Measurements from ENCODE around the gene FGF16. TPM values are rescaled to one million over a fixed set of nuclear protein-coding genes. Genes with fewer than 3 reads are reported as not detected.
A peak's percentile ranks its signal among the peaks of the same experiment; 100 is the strongest.

Gene FGF16
- total and polyA plus RNA-seq, 2 donors from 2014 or later = 0.25 TPM; not detected in 1

DNA sequence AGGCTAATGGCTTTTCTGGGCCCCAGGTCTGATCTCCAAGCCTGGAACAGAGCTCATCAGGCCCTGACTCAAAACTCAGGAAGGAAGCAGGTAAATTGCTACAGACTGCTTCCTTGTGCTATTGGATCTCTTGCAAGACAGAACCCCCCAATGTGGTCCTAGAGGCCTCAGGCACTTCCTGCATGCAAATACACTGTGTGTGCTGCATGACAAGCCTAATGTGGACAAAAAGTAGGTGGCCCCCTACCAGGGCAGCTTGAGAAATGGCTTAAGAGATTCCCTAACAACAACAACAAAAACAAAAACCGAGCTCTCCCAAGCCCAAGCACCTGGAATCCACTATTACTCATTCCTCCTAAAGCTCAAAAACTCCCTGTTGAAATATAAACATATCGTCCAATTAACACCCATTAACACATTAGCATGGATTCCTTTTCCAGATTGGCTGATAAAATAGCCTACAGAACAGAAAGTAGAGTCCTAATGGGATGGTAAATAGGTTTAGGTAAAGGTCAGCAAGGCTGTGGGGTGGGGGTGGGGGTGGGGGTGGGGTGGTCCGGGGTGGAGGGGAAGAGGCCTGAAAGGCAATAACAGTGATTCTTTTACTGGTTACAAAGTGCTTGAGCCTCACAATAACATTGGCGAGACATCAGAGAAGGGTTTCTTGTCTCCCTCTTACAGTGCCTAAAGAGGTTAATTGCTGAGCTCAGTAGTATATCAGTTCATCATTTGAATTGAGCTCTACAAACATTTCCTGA, 24.1 kb upstream of the FGF16 start:
- intact Hi-C loops (cut with DNase I) = no loop called here
- peak in 2 of 5 donors; percentile 7 to 13 for DNase-seq
- no peak for FAIRE-seq

DNA sequence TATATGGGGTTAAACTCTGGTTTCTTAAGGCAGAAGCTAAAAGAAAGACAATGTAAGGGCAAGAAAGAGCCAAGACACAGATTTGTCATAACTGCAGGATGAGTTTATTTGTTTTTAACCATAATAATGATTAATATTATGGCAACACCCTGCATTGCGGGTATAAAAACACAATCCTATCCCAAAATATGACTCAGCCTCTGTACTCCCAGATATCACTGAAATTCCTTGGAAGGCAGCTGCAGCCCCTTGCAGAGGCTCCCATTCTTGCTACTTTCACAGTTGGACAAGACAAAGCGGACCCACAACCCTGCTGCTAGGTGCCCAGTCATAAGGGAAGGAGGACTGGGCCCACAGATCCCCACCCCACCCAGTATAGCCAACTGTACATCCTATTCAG, 20.4 kb upstream of the FGF16 start:
- Histone ChIP-seq H3K9me3 (ENCODE audit: control insufficient read depth in 2 of 3, insufficient read depth in 1 of 3, low read length in 3 of 3) (no peaks in the 10 kb centered on the region), H3K4me3 (ENCODE audit: low read length in 3 of 3) (no peak overlapping the region), H3K9ac (ENCODE audit: low read length in 3 of 3) (no peak overlapping the region), H3K27ac (ENCODE audit: low read depth in 2 of 2, low read length in 2 of 2) (no peak overlapping the region), H3K4me1 (ENCODE audit: control insufficient read depth in 2 of 3, insufficient read depth in 2 of 3, low read depth in 1 of 3, low read length in 3 of 3) (no peaks in the 10 kb centered on the region), H3K36me3 (ENCODE audit: control insufficient read depth in 2 of 3, insufficient read depth in 3 of 3, low read length in 3 of 3) (no peaks in the 10 kb centered on the region), H3K27me3 (ENCODE audit: control insufficient read depth, insufficient read depth, low read length) (no peaks in the 10 kb centered on the region)
- TF ChIP-seq, protein P1, sequence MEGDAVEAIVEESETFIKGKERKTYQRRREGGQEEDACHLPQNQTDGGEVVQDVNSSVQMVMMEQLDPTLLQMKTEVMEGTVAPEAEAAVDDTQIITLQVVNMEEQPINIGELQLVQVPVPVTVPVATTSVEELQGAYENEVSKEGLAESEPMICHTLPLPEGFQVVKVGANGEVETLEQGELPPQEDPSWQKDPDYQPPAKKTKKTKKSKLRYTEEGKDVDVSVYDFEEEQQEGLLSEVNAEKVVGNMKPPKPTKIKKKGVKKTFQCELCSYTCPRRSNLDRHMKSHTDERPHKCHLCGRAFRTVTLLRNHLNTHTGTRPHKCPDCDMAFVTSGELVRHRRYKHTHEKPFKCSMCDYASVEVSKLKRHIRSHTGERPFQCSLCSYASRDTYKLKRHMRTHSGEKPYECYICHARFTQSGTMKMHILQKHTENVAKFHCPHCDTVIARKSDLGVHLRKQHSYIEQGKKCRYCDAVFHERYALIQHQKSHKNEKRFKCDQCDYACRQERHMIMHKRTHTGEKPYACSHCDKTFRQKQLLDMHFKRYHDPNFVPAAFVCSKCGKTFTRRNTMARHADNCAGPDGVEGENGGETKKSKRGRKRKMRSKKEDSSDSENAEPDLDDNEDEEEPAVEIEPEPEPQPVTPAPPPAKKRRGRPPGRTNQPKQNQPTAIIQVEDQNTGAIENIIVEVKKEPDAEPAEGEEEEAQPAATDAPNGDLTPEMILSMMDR (IDR thresholded peaks at IDR 0.05; ENCODE audit: borderline replicate concordance, extremely low read depth, insufficient read depth) = no peak
- FAIRE-seq (no peak), DNase-seq (no peak)
- intact Hi-C loops (cut with DNase I) = no loop called here

More for the DNA sequence above, 24.1 kb upstream of the FGF16 start:
- Histone ChIP-seq H3K36me3 (ENCODE audit: control insufficient read depth in 2 of 3, insufficient read depth in 3 of 3, low read length in 3 of 3) (no peaks in the 10 kb centered on the region), H3K4me3 (ENCODE audit: low read length in 3 of 3) (no peak overlapping the region), H3K9ac (ENCODE audit: low read length in 3 of 3) (no peak overlapping the region), H3K27me3 (ENCODE audit: control insufficient read depth, insufficient read depth, low read length) (no peaks in the 10 kb centered on the region), H3K4me1 (ENCODE audit: control insufficient read depth in 2 of 3, insufficient read depth in 2 of 3, low read depth in 1 of 3, low read length in 3 of 3) (no peaks in the 10 kb centered on the region), H3K27ac (ENCODE audit: low read depth in 2 of 2, low read length in 2 of 2) (no peak overlapping the region), H3K9me3 (ENCODE audit: control insufficient read depth in 2 of 3, insufficient read depth in 1 of 3, low read length in 3 of 3) (no peaks in the 10 kb centered on the region)
- TF ChIP-seq, protein P1 (IDR thresholded peaks at IDR 0.05; ENCODE audit: borderline replicate concordance, extremely low read depth, insufficient read depth) = no peak

DNA sequence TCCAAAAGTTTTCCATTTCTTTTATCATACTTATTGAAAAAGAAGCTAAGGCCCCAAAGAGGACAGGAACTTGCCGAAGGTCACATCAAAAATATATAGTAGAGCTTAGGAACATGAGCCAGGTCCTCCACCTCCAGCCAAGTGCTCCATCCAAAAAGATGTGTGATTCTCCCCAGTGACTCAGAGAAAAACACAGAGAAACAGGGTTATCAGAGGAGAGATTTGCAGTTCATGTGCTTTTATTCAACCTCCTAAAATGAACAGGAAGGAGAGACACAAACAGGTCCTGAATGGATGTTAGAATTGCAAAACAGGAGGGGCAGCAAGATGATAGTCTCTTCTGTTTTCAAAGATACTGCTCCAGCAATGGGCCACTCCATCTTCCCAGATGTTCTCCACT, 19.6 kb upstream of the FGF16 start:
- no peaks in the 10 kb centered on the region for H3K36me3 ChIP-seq (ENCODE audit: control insufficient read depth in 2 of 3, insufficient read depth in 3 of 3, low read length in 3 of 3)
- intact Hi-C loops (cut with DNase I) = no loop called here
- TF ChIP-seq, protein P1 (IDR thresholded peaks at IDR 0.05; ENCODE audit: borderline replicate concordance, extremely low read depth, insufficient read depth) = no peak
- no peak for DNase-seq
- FAIRE-seq = no peak
- no peak overlapping the region for H3K9ac ChIP-seq (ENCODE audit: low read length in 3 of 3)
- H3K4me3 ChIP-seq (ENCODE audit: low read length in 3 of 3) = no peak overlapping the region
- no peak overlapping the region for H3K27ac ChIP-seq (ENCODE audit: low read depth in 2 of 2, low read length in 2 of 2)
- H3K4me1 ChIP-seq (ENCODE audit: control insufficient read depth in 2 of 3, insufficient read depth in 2 of 3, low read depth in 1 of 3, low read length in 3 of 3) = no peaks in the 10 kb centered on the region
- H3K9me3 ChIP-seq (ENCODE audit: control insufficient read depth in 2 of 3, insufficient read depth in 1 of 3, low read length in 3 of 3) = no peaks in the 10 kb centered on the region
- H3K27me3 ChIP-seq (ENCODE audit: control insufficient read depth, insufficient read depth, low read length) = no peaks in the 10 kb centered on the region

Data from kidney (tissue), 14 donors.